HG02588 (cell line): ENCODE results near the gene OPN1SW.

Experiments used
- ATAC-seq: cut with Tn5 transposase; IDR thresholded peaks from one replicate; pipeline ENCODE4 v1.9.1; 2021; ENCODE audit warnings: mild to moderate bottlenecking, moderate library complexity; ENCODE audit not compliant: unreplicated experiment

OPN1SW gene

DNA sequence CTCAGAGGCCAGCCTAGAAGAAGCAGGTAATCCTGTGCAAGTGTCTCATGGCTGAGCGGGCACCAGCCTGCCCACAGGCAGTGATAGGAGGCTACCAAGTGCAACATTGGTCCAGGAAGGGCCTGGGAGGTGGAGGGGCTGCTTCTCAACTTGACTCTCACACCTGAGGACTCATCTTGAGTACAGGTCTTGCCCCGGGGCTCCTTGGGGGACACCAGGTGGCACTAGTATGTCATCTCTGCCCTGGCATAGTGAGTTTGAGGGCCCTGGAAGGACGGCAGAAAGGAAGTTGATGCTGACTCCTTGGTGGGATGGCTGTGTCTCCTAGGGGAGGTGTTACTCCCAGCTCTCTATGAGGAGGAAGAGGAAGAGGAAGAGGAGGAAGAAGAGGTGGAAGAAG lies 18.4 kb upstream of the OPN1SW start:
- ATAC-seq, result no peak

DNA sequence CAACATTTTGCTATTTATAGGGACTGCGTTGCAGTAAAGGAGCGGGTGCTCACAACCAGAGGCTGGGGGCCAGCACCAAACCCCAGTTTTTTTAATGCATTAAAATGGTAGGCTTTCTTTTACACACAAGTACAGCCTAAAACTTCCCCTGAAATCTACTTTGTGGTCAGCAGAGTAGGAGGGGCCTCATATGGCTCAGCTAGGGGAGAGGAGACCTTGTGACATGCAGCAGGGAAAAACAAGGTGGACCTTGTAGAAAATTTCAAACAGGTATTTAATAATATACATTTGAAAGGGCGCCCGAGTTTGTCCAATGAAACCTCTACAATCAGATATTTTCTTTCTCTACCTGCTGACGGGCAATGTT lies 17.6 kb upstream of the OPN1SW start:
- no peak for ATAC-seq

DNA sequence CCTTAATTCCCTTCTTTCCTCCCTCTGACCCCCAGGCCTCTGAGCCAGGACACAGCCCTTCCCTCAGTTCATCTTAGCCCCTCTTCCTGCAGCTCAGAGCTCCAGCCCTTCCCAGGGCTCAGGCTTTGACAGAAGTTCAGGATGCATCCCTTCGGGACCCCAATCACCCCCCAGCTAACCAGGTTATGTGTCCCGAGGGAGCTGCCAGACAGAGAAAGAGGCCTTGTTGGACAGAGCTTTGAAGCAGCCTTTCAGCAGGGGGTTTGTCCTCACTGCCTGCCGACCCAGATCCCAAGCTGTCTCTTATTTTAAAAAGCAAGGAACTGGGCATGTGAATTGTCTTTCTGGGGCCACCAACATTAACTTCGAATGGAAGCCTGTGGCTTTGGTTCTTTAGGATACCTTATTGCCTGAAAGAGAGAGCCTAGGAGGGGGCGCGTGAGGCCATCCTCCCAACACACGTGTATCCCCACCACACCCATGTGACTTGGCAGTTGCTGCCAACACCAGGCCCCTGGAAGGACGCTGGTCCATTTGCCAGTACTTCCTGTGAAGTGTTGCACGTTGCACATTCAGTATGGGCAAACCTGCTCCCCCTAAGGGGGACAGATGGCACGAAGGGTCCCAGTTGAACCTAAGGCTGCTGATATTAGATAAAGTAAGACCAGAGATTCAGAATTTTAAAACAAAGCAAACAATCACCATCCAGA lies 17.0 kb upstream of the OPN1SW start:
- no peak for ATAC-seq

DNA sequence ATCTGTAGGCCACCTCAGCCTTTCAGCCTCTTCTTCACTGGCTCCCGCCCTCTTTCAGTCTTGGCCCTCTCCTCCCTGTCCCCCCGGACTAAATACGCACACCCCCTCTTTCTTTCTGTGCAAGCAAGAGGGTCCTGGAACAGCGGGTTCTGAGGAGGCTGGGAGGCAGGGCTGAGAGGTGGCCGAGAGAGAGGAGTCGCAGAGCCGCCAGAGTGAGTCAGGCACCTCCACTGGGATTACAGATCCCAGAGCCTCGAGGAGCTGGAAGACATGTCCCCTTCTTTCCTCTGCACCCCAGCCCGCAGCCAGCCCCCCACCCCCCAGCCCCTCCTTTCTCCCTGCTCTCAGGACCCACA lies 16.4 kb upstream of the OPN1SW start:
- no peak for ATAC-seq

DNA sequence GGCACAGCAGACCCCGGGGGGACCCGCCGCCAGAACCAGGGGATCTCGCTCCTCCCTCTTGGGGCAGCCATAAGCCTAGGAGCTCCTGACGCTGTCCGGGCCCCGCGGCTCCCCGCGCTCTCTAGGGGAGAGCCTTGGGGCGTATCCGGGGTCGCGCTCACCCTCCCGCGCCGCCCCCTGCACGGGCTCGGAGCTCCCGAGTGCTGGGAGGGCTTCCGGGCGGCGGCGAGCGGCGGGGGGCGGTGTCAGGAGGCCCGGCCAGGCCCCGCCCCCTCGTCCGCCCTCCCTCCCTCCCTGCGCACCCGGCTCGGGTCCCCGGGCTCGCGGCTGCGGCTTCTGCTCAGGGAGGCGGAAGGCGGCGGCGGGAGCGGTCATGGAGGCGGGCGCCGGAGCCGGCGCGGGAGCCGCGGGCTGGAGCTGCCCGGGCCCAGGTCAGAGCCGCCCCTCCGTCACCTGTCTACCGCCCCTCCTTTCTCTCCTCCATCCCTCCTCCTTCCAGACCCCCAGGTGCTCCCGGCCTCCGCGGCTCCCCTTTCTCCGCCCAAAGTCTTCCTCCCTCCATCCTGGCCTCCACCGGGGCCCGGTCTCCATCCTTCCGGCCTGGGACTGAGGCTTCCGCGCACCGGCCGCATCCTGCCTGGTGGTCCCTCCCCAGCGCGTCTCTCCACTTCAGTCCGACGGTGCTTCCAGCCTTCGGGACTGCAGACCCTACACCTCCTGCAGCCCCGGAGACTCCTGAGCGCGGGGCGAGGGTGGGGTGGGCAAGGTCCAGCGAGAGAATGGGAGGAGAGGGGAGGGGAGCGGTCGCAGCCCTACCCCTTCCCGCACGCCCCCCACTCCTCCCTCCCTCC lies 15.8 kb upstream of the OPN1SW start, which contains the start of gene CCDC136:
Gene CCDC136, plus strand, starts transcription at position 848 of the 851 bp plus-strand sequence. CDS start 444 bp downstream, outside the sequence.
- peak; percentile 76 for ATAC-seq

DNA sequence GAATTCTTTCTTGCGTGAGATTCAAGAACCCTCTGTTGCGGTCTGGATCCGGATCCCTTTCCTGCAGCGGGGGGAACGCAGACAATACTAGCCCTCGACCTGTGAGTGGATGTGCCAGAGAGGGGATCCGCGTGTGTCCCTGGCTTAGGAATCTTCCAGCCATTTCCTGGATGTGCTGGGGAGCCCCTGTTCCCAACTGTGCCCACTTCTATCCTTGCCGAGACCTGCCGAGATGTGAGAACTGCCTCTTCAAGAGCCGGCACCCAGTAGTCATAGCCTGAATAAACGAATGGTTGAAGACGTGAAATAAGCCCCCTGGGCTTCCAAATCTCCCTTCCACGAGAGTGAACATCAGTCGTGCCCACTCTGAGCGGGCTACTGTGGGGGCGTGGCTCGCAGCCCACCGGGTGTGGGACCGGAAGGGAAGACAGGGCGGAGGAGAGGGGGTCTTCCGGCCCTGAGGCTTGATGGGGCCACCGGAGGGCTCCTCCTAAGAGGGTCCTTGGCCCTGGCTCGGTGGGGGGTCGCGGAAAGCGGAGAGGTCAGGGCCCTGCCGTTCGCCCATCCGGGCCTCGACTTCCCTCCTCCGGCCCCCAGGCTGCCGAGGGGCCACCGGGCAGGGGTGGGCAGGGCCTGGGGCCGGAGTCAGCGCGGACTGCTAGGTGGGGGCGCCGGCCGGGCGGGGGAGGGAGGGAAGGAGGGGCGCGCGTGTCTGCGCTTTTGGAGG lies 14.9 kb upstream of the OPN1SW start:
- peak; percentile 15 for ATAC-seq

DNA sequence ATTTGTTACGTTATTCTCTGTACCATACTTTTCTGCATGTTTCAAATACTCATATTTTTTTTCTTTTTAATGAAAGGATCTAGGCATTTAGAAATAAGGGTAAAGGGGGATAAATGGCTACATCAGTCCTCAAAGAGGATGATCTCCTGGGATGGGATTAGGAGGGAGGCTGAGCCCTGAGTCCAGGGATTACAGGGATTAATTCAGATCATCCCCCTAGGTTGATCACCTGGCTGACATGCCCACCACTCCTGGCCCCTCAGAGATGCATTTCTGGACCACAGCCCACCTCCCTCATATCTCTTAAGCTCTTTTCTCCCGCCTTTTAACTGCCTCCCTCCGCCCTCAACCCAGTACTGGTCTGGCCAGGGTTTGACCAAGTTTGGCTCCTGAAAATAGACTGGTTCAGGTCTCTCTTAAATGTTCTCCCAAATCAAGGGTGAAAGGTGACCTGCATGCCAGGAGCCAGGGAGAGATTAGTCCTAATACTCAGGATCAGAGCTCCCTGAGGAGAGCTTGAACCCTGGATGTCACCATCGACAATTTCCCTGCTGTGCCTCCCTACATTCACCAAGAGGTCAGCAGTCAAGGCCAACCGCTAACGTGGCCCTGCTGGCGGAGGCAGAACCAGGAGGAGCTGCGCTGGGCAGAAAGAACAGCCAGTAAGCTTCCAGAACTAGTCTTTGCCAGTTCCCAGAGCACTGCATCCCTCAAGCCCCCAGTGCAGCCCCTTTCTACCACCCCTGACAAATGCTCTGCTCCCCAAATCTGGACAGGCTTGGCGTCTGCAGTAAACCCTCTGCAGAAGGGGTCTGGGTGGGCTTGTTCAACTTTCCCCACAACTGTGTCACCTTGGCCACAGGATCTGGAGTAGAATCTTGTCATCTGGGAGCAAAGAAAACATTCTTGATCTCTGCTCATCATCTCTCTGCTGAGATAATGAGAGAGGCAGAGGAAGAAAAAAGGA lies 13.1 kb upstream of the OPN1SW start:
- ATAC-seq, result no peak

DNA sequence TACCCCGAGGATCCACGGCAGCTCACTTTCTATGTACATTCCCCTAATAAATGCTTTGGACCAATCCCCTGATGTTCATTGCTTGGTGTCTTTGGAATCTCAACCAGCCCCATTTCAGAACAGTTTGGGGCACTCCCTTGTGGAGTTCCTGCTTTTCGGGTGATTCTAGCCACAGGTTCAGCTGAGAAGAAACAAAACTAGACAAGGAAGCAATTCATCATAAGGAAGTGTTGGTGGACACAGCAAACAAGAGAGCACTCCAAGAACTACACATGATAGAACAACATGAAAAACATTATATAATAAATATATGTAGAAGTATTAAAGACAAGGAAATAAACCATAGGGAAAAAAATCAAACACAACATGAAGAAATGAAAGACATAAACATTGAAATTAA lies 10.1 kb upstream of the OPN1SW start:
- ATAC-seq, result no peak

DNA sequence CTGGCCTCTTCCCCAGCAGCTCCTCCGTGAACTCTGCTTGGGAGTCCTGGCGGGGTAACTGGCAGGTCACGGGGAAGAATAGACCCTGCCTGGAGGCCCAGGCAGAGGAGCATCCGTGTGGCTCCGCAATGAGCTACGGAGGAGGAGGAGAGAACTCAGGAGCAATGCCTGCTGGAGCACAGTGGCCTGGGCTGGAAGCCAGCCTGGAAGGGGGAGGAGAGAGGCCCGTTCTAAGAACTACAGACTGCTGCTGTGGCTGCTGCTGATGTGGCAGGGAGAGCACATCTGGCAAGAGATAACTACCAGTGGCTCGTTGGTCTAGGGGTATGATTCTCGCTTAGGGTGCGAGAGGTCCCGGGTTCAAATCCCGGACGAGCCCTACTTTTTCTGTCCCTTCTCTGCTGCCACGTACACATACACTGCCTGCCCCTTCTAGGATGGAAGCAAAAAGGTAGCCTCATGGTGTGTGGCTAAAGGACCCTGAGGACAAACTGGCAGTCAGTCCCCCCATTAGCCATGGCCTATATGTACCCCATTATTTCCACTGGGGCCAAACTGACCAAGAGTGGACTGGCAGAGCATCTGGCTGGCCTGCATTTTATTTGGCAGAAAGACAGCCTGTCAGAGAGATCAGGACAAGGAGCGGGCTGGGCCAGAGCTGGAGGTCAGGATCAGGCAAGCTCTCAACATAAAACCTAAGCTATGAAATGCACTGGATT lies 7.7 kb upstream of the OPN1SW start:
- ATAC-seq, result no peak

DNA sequence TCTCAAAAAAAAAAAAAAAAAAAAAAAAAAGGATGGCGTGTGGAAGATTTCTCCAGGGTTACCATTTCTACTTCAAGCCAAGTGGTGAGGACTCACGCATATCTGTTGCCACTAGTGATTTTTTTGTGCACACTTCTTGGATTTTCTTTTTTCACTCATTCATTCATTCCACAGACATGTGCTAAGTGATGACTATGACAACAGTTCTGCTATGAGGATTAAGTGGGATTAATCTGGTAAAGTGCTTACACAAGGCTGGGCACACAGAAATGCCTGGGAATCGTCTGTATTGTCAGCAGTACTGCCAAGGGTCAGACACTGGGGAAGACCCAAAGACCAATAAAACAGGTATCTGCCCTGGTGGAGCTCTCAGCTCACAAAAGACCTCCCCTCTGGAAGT lies 6.3 kb upstream of the OPN1SW start:
- no peak for ATAC-seq

DNA sequence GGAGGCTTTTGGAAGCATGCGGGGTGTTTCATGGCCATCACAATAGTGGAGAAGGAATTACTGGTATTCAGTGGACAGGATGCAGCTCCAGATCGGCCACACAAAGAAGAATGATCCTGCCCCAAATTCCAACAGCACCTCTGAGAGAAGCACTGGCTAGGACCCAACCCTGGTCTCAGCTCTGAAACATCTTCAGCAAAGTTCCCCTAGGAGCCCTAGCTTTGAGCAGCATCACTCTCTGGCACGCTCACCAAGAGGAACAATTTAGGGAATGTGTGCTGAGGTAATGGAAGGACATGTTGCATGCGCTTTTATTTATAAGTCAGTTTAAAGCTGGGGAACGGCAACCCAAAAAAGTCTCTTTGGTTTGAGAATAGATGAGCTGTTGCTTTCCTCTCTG lies 5.5 kb upstream of the OPN1SW start:
- no peak for ATAC-seq

DNA sequence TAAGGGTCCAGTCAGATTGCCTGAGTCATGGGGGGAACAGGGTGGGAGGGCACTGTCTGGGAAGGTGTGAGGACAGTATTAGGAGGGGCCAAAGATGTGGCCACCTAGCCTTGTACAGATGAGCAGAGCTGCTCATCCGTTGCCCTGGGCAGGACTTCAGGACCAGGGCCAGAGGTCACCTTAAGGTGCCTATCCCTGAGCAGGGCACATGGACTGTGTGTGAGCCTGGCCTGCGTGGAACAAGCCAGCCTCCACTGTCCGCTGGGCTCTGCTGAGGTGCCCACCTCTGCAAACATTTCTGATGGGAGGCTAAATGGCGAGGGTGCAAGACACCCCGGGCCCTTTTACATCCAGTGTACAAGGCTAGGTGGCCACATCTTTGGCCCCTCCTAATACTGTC lies 3.4 kb upstream of the OPN1SW start:
- no peak for ATAC-seq

DNA sequence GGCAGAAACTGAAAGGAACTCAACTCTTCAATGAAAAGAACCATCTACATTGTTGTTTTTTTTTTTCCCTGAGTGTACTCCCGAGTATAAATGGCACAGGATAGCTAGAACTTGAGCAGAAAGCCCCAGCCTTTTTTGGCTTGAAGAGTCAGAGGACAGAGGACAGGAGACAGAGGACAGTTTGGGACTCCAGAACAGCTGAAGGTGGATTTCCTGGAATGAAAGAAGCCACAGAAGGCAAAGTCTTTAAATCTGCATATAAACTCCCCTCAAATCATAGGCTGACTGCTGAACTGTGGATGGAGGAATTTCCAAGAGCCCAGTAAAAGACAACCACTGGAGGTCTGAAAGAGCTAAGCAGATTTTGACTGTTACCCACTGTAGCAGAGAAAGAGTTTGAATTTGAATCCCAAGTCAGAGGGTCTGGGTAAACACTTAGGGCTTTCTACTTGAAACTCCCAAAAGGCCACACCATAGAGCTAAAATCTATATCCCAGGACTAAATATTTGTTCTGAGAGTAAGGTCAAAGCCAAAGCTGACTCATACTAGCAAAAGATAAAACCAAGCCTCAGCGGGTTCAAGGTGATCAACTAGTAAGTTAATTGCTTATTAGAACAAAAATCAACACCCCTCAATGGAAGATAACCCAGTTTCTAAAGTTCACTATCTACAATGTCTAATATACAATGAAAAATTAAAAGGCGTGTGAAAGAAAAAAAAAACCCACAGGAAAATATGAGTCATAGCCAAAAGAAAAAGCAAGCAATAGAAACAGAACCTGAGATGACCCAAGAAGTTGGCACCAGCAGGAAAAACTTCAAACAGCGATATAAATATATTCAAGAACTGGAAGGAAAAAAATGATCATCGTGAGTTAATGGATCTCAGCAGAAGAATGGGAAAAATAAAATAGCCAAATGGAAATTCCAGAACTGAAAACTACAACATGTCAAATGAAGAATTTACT lies 1.8 kb upstream of the OPN1SW start:
- no peak for ATAC-seq

DNA sequence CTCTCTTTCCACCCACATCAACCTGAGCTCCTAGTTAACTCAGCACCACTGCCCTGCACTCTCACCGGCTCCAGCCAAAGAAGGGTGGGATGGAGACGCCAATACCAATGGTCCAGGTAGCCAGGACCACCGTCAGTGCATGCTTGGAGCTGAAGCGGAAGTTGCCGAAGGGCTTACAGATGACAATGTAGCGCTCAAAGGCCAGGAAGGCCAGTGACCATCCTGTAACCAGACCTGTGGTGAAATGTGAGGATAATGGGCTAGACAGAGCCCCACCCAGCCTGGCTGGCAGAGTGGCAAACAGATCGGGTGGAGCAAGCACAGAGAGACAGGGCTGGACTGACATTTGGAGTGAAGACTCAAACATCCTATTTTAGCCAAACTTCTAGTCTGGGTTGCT lies 673 bp downstream of the OPN1SW start:
- no peak for ATAC-seq

DNA sequence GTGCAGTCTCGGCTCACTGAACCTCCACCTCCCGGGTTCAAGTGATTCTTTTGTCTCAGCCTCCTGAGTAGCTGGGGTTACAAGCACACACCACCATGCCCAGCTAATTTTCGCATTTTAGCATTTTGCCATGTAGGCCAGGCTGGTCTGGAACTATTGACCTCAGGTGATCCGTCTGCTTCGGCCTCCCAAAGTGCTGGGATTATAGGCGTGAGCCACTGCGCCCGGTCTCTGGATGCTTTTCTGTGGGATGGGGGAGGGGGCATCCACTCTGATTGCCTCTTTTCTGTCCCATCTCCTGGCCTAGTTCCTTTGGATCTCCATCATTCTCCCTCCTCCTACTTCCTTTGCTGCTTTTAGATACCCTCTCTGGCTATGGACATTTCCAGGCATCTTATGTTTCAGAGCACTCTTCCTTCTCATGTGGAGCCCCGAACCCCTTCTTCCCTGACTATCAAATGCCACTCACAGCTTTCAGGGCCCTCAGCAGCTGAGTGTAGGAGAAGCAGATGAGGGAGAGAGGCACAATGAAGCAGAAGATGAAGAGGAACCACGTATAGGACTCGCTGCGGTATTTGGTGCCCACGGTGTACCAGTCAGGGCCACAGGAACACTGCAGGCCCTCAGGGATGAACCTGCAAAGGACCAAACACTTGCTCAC lies 1.4 kb downstream of the OPN1SW start:
- no peak for ATAC-seq

DNA sequence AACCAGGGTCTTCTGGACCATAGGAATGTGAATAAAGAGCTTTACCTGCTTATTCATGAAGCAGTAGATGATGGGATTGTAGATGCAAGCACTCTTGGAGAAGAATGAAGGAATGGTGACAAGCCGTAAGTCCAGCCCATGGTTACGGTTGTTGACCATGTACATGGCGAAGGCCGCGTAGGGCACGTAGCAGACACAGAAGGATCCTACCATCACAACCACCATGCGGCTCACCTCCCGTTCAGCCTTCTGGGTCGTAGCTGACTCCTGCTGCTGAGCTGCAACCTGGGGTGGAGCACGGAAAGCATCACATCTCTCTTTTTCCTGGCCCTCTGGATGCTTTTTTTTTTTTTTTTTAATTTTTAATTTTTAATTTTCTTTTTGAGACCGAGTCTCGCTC lies 2.0 kb downstream of the OPN1SW start:
- no peak for ATAC-seq

DNA sequence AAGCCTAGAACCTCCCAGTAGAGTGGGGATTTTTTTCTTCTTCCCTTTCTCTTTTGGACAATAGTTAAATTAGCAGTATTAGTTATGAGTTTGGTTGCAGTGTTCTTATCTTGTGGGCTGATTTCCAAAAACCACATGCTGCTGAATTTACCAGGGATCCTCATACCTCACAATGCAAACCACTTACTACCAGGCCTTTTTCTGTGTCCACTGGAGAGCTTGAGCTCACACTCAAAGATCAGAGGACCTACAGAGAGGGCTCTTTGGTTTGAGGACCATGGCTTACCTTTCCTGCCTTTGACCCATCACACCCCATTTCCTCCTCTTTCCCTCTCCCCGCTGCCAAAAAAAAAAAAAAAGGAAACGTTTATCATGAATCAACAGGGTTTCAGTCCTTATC lies 5.4 kb downstream of the OPN1SW start:
- no peak for ATAC-seq

DNA sequence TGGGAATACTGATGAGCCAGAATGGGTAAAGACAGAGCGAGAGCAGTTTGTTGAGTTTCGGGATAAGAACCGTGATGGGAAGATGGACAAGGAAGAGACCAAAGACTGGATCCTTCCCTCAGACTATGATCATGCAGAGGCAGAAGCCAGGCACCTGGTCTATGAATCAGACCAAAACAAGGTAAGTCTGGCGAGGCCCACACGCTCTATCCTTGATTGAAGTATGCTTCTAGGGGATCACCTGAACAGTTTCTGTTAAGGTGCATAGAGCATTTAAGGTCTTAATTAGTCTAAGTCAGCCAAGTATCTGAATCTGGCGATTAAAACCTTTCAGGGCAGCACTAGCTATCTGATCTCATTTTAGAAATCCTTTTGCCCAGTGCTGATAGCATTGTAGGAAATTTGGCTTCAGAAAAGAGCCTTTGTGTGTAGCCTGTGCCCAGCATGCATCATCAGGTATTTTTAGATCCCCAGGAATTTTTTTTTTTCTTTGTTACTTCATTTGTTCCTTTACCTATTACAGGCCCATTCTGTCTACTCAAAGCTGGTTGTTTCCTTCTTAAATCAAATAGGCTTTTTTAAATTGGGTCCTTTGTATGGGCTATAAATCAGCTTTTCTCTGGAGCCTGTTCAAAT lies 8.0 kb downstream of the OPN1SW start:
- no peak for ATAC-seq
